ENCODE measurements around the gene SLC5A1.

DNA sequence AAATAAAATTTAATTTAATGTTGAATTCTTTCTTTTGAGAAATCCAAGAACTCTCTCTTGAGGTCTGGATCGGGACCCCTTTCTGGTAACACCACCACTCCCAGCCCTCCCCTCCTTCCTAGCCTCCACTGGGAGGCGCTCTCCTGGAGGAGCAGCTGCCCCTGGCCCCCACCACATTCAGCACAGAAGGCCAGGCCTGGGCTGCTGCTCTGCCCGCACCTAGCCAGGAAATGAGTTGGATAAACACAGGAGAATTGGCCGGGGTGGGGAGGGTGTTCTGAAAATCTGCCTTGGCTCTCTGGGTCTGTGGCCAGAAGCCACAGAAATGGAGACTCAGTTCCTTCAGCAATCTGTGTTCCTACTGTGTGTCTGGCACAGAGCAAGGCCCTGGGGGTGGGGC, 84.8 kb downstream of the SLC5A1 start:
- TF ChIP-seq, protein P1, sequence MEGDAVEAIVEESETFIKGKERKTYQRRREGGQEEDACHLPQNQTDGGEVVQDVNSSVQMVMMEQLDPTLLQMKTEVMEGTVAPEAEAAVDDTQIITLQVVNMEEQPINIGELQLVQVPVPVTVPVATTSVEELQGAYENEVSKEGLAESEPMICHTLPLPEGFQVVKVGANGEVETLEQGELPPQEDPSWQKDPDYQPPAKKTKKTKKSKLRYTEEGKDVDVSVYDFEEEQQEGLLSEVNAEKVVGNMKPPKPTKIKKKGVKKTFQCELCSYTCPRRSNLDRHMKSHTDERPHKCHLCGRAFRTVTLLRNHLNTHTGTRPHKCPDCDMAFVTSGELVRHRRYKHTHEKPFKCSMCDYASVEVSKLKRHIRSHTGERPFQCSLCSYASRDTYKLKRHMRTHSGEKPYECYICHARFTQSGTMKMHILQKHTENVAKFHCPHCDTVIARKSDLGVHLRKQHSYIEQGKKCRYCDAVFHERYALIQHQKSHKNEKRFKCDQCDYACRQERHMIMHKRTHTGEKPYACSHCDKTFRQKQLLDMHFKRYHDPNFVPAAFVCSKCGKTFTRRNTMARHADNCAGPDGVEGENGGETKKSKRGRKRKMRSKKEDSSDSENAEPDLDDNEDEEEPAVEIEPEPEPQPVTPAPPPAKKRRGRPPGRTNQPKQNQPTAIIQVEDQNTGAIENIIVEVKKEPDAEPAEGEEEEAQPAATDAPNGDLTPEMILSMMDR (IDR thresholded peaks at IDR 0.05; ENCODE audit: low read length): no peak
- TF ChIP-seq EZH2 (optimal IDR thresholded peaks at IDR 0.05; ENCODE audit: low read depth, low read length) (no peak), EZH2phosphoT487 (IDR thresholded peaks at IDR 0.05; ENCODE audit: low read length) (no peak)

Data from MM.1S (cell line).